GM12891 (cell line): Measurements from ENCODE around the gene STON2.

Experiments used
- POLR2A ChIP-seq: IDR thresholded peaks from 2 replicates; pipeline ENCODE4 v1.6.1; 2011; ENCODE audit warnings: low read depth, low read length, control low read depth
- POLR2AphosphoS5 ChIP-seq: IDR thresholded peaks from 2 replicates; pipeline ENCODE4 v1.6.1; 2011; ENCODE audit warnings: low read depth, low read length, control low read depth
- SPI1 ChIP-seq: IDR thresholded peaks from 2 replicates; pipeline ENCODE4 v1.6.1; 2011; ENCODE audit warnings: low read depth, low read length, control low read depth

DNA sequence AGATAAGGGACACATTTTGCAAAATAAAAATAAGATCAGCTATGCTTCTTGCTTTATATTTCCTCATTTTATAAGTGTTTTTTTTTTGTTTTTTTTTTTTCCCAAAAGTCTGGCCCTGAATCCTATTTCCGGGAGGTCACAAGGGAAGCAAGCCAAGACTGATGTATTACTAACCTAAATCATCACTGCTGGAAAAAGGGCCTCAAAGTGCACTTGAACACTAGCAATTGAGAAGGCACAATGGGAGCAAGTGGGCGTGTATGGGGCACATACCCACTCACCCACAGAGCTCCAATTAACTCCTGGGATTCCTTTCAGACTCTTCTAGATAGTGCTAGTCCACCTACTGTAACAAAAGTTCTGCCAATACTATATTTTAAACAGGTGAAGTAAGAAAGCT, 58.8 kb downstream of the STON2 start:
- TF ChIP-seq POLR2A (no peak), POLR2AphosphoS5 (no peak), SPI1 (no peak)
